Measurements from ENCODE around the gene CYP4Z1. TPM values are rescaled to one million over a fixed set of nuclear protein-coding genes. Genes with fewer than 3 reads are reported as not detected.
"Not testable (repeated sequence)": the region's sequence is repeated elsewhere in the genome, so short reads cannot be mapped to it uniquely, and the experiment has no call there.

CYP4Z1 gene
- total RNA-seq, 2 experiments from 2014 or later: not detected

GRCh38 chr1:47137925-47138615, 71.0 kb downstream of the CYP4Z1 start:
- H3K27me3 Mint-ChIP-seq: peaks cover 13% of the 10 kb centered on the region
- no peak for DNase-seq
- ATAC-seq: no peak
- CTCF ChIA-PET: no interaction called here
- no peaks in the 10 kb centered on the region for H3K9me3 Mint-ChIP-seq (ENCODE audit: low read depth)
- H3K27ac Mint-ChIP-seq: no peak overlapping the region
- no peaks in the 10 kb centered on the region for H3K36me3 Mint-ChIP-seq
- H3K4me1 Mint-ChIP-seq: no peaks in the 10 kb centered on the region
- no peak overlapping the region for H3K4me3 Mint-ChIP-seq

- H3K9me3 Mint-ChIP-seq (ENCODE audit: low read depth); CTCF ChIA-PET; H3K4me3 Mint-ChIP-seq; H3K4me1 Mint-ChIP-seq; ATAC-seq; H3K27ac Mint-ChIP-seq; DNase-seq; H3K27me3 Mint-ChIP-seq; H3K36me3 Mint-ChIP-seq: not testable (repeated sequence)
Observed at GRCh38 chr1:47140358-47140757, 73.3 kb downstream of the CYP4Z1 start.

GRCh38 chr1:47143654-47144053, 76.6 kb downstream of the CYP4Z1 start:
- H3K9me3 Mint-ChIP-seq (ENCODE audit: low read depth); H3K36me3 Mint-ChIP-seq; H3K27ac Mint-ChIP-seq; H3K4me1 Mint-ChIP-seq; CTCF ChIA-PET; ATAC-seq; DNase-seq; H3K4me3 Mint-ChIP-seq; H3K27me3 Mint-ChIP-seq: not testable (repeated sequence)

GRCh38 chr1:47146495-47146894, 79.5 kb downstream of the CYP4Z1 start:
- DNase-seq; H3K36me3 Mint-ChIP-seq; H3K27me3 Mint-ChIP-seq; H3K9me3 Mint-ChIP-seq (ENCODE audit: low read depth); CTCF ChIA-PET; H3K27ac Mint-ChIP-seq; H3K4me1 Mint-ChIP-seq; ATAC-seq; H3K4me3 Mint-ChIP-seq: not testable (repeated sequence)

GRCh38 chr1:47147047-47147785, 80.2 kb downstream of the CYP4Z1 start:
- ATAC-seq (no peak), DNase-seq (no peak)
- Mint-ChIP-seq H3K9me3 (ENCODE audit: low read depth) (no peaks in the 10 kb centered on the region), H3K27me3 (no peaks in the 10 kb centered on the region), H3K27ac (no peak overlapping the region), H3K36me3 (no peaks in the 10 kb centered on the region), H3K4me1 (no peaks in the 10 kb centered on the region), H3K4me3 (no peak overlapping the region)
- CTCF ChIA-PET: no interaction called here

GRCh38 chr1:47149162-47149561, 82.1 kb downstream of the CYP4Z1 start:
- H3K36me3 Mint-ChIP-seq; ATAC-seq; CTCF ChIA-PET; H3K27ac Mint-ChIP-seq; H3K4me1 Mint-ChIP-seq; H3K4me3 Mint-ChIP-seq; H3K27me3 Mint-ChIP-seq; H3K9me3 Mint-ChIP-seq (ENCODE audit: low read depth); DNase-seq: not testable (repeated sequence)

GRCh38 chr1:47156457-47156856, 89.4 kb downstream of the CYP4Z1 start:
- CTCF ChIA-PET, ATAC-seq: not testable (repeated sequence)

GRCh38 chr1:47157957-47158356, 90.9 kb downstream of the CYP4Z1 start:
- CTCF ChIA-PET: not testable (repeated sequence)

More at GRCh38 chr1:47156457-47156856, 89.4 kb downstream of the CYP4Z1 start:
- H3K9me3 Mint-ChIP-seq (ENCODE audit: low read depth); H3K27ac Mint-ChIP-seq; H3K4me1 Mint-ChIP-seq; DNase-seq; H3K4me3 Mint-ChIP-seq; H3K36me3 Mint-ChIP-seq: not testable (repeated sequence)
- peaks cover 31% of the 10 kb centered on the region for H3K27me3 Mint-ChIP-seq

GRCh38 chr1:47160716-47161115, 93.7 kb downstream of the CYP4Z1 start:
- CTCF ChIA-PET: no interaction called here
- no peaks in the 10 kb centered on the region for H3K9me3 Mint-ChIP-seq (ENCODE audit: low read depth)
- DNase-seq: no peak
- no peaks in the 10 kb centered on the region for H3K4me1 Mint-ChIP-seq
- H3K27me3 Mint-ChIP-seq: peaks cover 38% of the 10 kb centered on the region
- ATAC-seq: no peak
- H3K4me3 Mint-ChIP-seq: no peak overlapping the region
- no peak overlapping the region for H3K27ac Mint-ChIP-seq
- no peaks in the 10 kb centered on the region for H3K36me3 Mint-ChIP-seq

More at GRCh38 chr1:47157957-47158356, 90.9 kb downstream of the CYP4Z1 start:
- H3K27me3 Mint-ChIP-seq: peaks cover 40% of the 10 kb centered on the region
- not testable (repeated sequence) for H3K9me3 Mint-ChIP-seq (ENCODE audit: low read depth); ATAC-seq; H3K27ac Mint-ChIP-seq; H3K4me3 Mint-ChIP-seq; H3K4me1 Mint-ChIP-seq; DNase-seq; H3K36me3 Mint-ChIP-seq

GRCh38 chr1:47161298-47162040, 94.4 kb downstream of the CYP4Z1 start:
- no peak for ATAC-seq
- H3K27ac Mint-ChIP-seq: no peak overlapping the region
- no peak overlapping the region for H3K4me3 Mint-ChIP-seq
- DNase-seq: no peak
- CTCF ChIA-PET: no interaction called here
- H3K4me1 Mint-ChIP-seq: no peaks in the 10 kb centered on the region
- no peaks in the 10 kb centered on the region for H3K36me3 Mint-ChIP-seq
- H3K9me3 Mint-ChIP-seq (ENCODE audit: low read depth): no peaks in the 10 kb centered on the region
- H3K27me3 Mint-ChIP-seq: peaks cover 32% of the 10 kb centered on the region

- Mint-ChIP-seq H3K36me3 (no peaks in the 10 kb centered on the region), H3K4me3 (no peak overlapping the region), H3K27me3 (peaks cover 37% of the 10 kb centered on the region), H3K9me3 (ENCODE audit: low read depth) (no peaks in the 10 kb centered on the region), H3K4me1 (no peaks in the 10 kb centered on the region), H3K27ac (no peak overlapping the region)
- no peak for ATAC-seq
- CTCF ChIA-PET: interaction anchor here (1.3 to 1.4 kb wide), 2 partner anchors 12 to 28 kb away, joined by 3 to 4 read pairs; no protein-coding TSS in a partner anchor
- DNase-seq: no peak
Observed at GRCh38 chr1:47164552-47164951, 97.5 kb downstream of the CYP4Z1 start.
